GM20000 (cell line): ENCODE measurements around the gene C16orf92.

Source experiments
- DNase-seq: peaks from one replicate; pipeline ENCODE4 v3.0.0; 2012; ENCODE audit warnings: low spot score
- TF ChIP-seq, protein P1 (sequence below): IDR thresholded peaks from 2 replicates; pipeline ENCODE4 v1.5.1; 2012; ENCODE audit warnings: mild to moderate bottlenecking, control low read depth; ENCODE audit errors: extremely low read depth, missing control alignments

C16orf92 gene

DNA sequence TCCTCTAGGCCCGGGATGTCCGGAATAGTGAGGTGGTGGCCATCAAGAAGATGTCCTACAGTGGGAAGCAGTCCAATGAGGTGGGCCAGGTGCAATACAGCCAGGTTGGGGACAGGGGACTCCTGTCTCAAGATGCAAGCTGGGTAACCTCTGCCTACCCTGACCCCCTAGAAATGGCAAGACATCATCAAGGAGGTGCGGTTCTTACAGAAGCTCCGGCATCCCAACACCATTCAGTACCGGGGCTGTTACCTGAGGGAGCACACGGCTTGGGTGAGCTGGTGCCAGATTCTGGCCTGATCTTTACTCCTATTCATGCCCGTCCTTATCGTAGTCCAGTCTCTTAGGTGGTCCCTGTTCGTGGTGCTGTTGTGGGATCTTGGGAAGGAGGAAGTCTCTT, 44.9 kb upstream of the C16orf92 start:
- TF ChIP-seq, protein P1, sequence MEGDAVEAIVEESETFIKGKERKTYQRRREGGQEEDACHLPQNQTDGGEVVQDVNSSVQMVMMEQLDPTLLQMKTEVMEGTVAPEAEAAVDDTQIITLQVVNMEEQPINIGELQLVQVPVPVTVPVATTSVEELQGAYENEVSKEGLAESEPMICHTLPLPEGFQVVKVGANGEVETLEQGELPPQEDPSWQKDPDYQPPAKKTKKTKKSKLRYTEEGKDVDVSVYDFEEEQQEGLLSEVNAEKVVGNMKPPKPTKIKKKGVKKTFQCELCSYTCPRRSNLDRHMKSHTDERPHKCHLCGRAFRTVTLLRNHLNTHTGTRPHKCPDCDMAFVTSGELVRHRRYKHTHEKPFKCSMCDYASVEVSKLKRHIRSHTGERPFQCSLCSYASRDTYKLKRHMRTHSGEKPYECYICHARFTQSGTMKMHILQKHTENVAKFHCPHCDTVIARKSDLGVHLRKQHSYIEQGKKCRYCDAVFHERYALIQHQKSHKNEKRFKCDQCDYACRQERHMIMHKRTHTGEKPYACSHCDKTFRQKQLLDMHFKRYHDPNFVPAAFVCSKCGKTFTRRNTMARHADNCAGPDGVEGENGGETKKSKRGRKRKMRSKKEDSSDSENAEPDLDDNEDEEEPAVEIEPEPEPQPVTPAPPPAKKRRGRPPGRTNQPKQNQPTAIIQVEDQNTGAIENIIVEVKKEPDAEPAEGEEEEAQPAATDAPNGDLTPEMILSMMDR = no peak
- DNase-seq = no peak

DNA sequence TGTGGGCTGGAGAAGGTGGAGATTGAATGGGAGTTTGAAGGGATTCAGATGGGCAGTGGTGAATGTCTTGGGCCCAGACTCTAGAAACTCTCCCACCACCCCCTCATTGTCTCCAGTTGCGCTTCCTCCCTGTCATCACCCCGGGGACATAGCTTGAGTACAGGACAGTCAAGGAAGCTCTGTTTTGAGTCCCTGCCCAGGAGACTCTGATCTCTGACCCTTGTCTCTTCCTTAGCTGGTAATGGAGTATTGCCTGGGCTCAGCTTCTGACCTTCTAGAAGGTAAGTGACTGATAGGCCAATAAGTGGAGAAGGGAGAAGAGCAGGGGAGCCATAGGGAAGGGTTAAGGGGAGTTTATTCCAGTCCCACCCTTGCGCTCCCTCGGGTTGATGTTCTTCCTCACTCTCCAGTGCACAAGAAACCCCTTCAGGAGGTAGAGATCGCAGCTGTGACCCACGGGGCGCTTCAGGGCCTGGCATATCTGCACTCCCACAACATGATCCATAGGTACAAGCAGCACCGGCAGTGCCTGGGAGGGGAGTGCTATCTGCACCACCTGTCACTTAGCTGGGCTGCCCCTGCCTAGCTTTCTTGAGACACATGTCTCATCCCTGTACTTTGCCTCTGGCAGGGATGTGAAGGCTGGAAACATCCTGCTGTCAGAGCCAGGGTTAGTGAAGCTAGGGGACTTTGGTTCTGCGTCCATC, 44.3 kb upstream of the C16orf92 start:
- TF ChIP-seq, protein P1 = no peak

DNA sequence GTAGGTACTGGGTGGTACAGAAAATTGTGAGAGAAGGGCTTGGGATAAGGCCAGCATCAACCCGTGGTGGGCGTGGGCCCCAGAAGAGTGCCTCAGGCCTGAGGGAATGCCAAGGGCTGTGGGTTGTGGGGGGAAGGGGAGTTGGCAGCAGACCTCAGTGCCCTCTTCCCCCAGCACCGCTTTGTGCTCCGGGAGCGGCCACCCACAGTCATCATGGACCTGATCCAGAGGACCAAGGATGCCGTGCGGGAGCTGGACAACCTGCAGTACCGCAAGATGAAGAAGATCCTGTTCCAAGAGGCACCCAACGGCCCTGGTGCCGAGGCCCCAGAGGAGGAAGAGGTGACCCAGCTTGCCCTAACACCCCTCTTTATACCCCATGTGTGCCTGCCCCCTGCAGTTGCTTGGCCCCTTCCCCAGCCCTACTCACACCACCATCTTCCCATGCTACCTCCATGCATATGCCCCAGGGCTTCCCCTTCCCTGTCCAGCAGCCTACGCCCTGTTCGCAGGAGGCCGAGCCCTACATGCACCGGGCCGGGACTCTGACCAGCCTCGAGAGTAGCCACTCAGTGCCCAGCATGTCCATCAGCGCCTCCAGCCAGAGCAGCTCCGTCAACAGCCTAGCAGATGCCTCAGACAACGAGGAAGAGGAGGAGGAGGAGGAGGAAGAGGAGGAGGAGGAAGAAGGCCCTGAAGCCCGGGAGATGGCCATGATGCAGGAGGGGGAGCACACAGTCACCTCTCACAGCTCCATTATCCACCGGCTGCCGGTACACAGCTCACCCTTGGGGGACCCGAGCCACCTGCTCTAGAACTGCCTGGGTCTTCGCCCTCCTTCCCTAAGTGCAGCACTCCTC, 40.2 kb upstream of the C16orf92 start:
- no peak for DNase-seq
- TF ChIP-seq, protein P1 = no peak

More for the DNA sequence above, 44.3 kb upstream of the C16orf92 start:
- DNase-seq = no peak

GRCh38 chr16:29983420-29984136, 39.4 kb upstream of the C16orf92 start:
- TF ChIP-seq, protein P1 = no peak

DNA sequence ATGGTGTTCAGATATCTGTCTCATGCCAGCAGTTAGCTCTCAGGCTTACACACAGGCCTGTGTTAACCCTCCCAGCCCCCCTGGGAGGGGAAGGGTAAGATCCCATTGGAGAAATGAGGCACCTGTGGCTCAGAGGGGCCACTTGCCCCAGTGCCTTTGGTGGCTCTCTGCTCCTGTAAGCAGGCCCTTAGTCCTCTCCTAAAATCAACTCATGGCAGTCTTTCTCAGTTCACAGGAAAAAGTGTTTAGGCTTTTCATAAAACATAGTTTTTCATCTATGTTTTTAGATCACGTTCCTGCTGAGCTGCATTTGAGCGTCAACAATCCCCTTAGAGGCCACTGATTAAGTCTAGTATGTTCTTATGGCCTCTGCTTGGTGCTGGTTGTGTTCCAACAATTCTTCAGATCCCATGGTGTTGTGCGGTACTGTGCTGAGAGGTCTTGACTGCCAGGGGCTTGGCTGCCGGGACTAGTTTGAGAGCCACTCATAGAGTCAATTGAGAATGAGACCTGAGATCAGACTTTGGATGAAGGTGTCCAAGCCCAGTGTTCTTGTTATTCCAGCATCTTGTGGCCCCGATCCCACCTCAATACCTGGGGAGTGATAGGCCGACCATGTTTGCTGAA, 38.7 kb upstream of the C16orf92 start:
- TF ChIP-seq, protein P1 = no peak
- no peak for DNase-seq

More at GRCh38 chr16:29983420-29984136, 39.4 kb upstream of the C16orf92 start:
- DNase-seq = no peak

DNA sequence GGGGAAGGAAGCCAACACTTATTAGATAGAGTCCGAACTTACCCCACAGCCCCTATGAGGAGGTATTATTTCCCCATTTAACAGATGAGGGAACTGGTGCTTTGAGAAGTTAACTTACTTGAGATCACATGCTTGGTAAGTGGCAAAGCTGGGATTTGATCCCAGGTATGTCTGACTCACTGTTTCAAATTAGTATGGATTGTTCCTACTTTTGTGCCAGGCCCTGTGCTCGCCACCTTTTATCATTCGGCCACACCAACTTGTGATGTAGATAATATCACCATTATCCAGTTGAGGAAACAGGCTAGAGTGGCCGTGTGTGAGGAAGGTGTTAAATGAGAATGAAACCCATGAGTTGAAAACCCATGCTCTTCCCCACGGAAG, 38.2 kb upstream of the C16orf92 start:
- no peak for DNase-seq
- TF ChIP-seq, protein P1 = no peak
